ENCODE measurements around the gene IL36B.

Gene IL36B

GRCh38 chr2:112985090-112985489 lies 67.6 kb downstream of the IL36B start:
- H3K27me3 ChIP-seq (ENCODE audit: insufficient read depth, low read length): no peaks in the 10 kb centered on the region; the same call in 1 of the 2 replicates
- H3K27ac ChIP-seq (ENCODE audit: low read depth, low read length): no peak overlapping the region
- H3K4me3 ChIP-seq (ENCODE audit: low read length): no peak overlapping the region
- 93% methylated on average over 5 of the region's 5 CpGs for WGBS
- H3K9me3 ChIP-seq (ENCODE audit: insufficient read depth, low read depth, low read length): peaks cover 4% of the 10 kb centered on the region; the same call in 1 of the 2 replicates
- no peak overlapping the region for H3K9ac ChIP-seq (ENCODE audit: low read depth, low read length)
- H3K36me3 ChIP-seq (ENCODE audit: insufficient read depth, low read length): no peaks in the 10 kb centered on the region
- no peaks in the 10 kb centered on the region for H3K4me1 ChIP-seq (ENCODE audit: insufficient read depth, low read length)

GRCh38 chr2:112980537-112980936 lies 72.1 kb downstream of the IL36B start:
- Histone ChIP-seq H3K27ac (ENCODE audit: low read depth, low read length) (no peak overlapping the region), H3K9ac (ENCODE audit: low read depth, low read length) (no peak overlapping the region), H3K4me3 (ENCODE audit: low read length) (no peak overlapping the region), H3K27me3 (ENCODE audit: insufficient read depth, low read length) (peaks cover 2% of the 10 kb centered on the region; the same call in 1 of the 2 replicates), H3K9me3 (ENCODE audit: insufficient read depth, low read depth, low read length) (no peaks in the 10 kb centered on the region), H3K4me1 (ENCODE audit: insufficient read depth, low read length) (no peaks in the 10 kb centered on the region), H3K36me3 (ENCODE audit: insufficient read depth, low read length) (no peaks in the 10 kb centered on the region)
- WGBS: 92% methylated on average over 1 of the region's 1 CpG

- H3K9ac ChIP-seq (ENCODE audit: low read depth, low read length): no peak overlapping the region
- no peaks in the 10 kb centered on the region for H3K9me3 ChIP-seq (ENCODE audit: insufficient read depth, low read depth, low read length)
- peaks cover 2% of the 10 kb centered on the region; the same call in 1 of the 2 replicates for H3K27me3 ChIP-seq (ENCODE audit: insufficient read depth, low read length)
- no peak overlapping the region for H3K27ac ChIP-seq (ENCODE audit: low read depth, low read length)
- WGBS: 81% methylated on average over 1 of the region's 1 CpG
- H3K4me1 ChIP-seq (ENCODE audit: insufficient read depth, low read length): no peaks in the 10 kb centered on the region
- H3K36me3 ChIP-seq (ENCODE audit: insufficient read depth, low read length): no peaks in the 10 kb centered on the region
- no peak overlapping the region for H3K4me3 ChIP-seq (ENCODE audit: low read length)
Observed at GRCh38 chr2:112979731-112980130, 72.9 kb downstream of the IL36B start.

GRCh38 chr2:112977559-112978056 lies 75.1 kb downstream of the IL36B start, which contains the start of gene IL36G:
Gene IL36G, plus strand, starts transcription at chr2:112978006. Its CDS starts 633 bp downstream, at chr2:112978639.
- no peak within 1 kb of the TSS for H3K4me3 ChIP-seq (ENCODE audit: low read length)
- H3K9ac ChIP-seq (ENCODE audit: low read depth, low read length): no peak within 1 kb of the TSS
- no peak within 1 kb of the TSS for H3K27ac ChIP-seq (ENCODE audit: low read depth, low read length)
- 88% methylated on average over 7 of the region's 7 CpGs for WGBS
- H3K36me3 ChIP-seq (ENCODE audit: insufficient read depth, low read length): no peaks in the 10 kb centered on the region
- peaks cover 2% of the 10 kb centered on the region; the same call in 1 of the 2 replicates for H3K27me3 ChIP-seq (ENCODE audit: insufficient read depth, low read length)
- H3K4me1 ChIP-seq (ENCODE audit: insufficient read depth, low read length): no peaks in the 10 kb centered on the region
- no peaks in the 10 kb centered on the region for H3K9me3 ChIP-seq (ENCODE audit: insufficient read depth, low read depth, low read length)
